GM21390 (cell line): Measurements from ENCODE around the gene ASH1L.
"Not testable (repeated sequence)": the region's sequence is repeated elsewhere in the genome, so short reads cannot be mapped to it uniquely, and the experiment has no call there.

Experiments used
- ATAC-seq: cut with Tn5 transposase; IDR thresholded peaks from one replicate; pipeline ENCODE4 v1.9.1; 2021; ENCODE audit not compliant: unreplicated experiment

ASH1L gene, protein sequence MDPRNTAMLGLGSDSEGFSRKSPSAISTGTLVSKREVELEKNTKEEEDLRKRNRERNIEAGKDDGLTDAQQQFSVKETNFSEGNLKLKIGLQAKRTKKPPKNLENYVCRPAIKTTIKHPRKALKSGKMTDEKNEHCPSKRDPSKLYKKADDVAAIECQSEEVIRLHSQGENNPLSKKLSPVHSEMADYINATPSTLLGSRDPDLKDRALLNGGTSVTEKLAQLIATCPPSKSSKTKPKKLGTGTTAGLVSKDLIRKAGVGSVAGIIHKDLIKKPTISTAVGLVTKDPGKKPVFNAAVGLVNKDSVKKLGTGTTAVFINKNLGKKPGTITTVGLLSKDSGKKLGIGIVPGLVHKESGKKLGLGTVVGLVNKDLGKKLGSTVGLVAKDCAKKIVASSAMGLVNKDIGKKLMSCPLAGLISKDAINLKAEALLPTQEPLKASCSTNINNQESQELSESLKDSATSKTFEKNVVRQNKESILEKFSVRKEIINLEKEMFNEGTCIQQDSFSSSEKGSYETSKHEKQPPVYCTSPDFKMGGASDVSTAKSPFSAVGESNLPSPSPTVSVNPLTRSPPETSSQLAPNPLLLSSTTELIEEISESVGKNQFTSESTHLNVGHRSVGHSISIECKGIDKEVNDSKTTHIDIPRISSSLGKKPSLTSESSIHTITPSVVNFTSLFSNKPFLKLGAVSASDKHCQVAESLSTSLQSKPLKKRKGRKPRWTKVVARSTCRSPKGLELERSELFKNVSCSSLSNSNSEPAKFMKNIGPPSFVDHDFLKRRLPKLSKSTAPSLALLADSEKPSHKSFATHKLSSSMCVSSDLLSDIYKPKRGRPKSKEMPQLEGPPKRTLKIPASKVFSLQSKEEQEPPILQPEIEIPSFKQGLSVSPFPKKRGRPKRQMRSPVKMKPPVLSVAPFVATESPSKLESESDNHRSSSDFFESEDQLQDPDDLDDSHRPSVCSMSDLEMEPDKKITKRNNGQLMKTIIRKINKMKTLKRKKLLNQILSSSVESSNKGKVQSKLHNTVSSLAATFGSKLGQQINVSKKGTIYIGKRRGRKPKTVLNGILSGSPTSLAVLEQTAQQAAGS (N-terminal part only)

DNA sequence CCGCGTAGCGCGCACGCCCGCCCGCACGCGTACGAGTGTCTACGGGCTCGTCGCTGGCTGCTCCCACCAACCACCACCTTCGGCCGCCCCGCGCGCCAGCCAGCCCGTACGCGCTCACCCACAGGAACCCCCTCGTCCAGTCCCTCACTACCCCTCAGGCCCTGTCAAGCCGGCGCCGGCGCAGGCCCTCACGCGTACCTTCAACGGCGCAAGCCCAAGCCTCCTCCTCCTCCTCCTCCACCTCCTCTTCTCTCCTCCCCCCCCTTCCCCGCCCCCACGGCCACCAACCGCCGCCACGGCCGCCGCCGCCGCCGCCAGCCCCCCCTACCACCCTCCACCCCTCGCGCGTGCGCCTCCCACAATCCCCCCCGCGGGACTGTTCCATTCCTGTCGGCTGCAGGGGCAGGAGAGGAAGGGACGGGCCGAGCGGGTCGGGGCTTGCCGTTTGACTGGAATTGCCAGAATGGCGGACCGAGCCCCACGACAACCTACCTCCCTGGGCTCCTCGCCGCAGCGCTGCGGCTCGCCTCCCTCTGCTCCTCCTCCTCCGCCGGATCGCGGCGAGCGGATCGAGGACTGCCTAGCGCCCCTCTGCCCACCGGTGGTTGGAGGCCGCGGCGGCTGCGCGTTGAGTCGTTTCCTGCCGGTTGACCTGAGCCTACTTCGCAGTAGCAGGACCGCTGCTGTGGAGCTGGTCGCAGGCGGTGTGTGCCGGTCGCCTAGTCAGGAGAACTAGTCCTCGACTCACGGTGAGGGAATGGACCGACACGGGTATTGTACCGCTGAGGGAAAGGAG is at the start of gene ASH1L:
ASH1L (minus strand) TSS at position 223 of the 796 bp plus-strand sequence. CDS start 41,284 bp downstream, outside the sequence.
- peak; percentile 63 for ATAC-seq

DNA sequence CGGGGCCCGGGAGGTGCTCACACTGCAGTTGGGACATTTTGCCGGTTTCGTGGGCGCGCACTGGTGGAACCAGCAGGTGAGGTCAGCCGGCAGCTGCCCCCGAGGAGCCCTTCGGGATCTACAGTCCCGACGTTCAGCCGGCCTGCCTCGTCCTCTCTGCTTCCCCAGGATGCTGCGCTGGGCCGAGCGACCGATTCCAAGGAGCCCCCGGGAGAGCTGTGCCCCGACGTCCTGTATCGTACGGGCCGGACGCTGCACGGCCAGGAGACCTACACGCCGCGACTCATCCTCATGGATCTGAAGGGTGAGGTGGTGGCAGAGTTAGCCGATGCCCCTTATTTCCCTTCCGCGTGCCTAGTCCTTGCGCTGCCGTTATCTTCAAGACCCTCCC is 47.6 kb upstream of the ASH1L start:
- not testable (repeated sequence) for ATAC-seq

DNA sequence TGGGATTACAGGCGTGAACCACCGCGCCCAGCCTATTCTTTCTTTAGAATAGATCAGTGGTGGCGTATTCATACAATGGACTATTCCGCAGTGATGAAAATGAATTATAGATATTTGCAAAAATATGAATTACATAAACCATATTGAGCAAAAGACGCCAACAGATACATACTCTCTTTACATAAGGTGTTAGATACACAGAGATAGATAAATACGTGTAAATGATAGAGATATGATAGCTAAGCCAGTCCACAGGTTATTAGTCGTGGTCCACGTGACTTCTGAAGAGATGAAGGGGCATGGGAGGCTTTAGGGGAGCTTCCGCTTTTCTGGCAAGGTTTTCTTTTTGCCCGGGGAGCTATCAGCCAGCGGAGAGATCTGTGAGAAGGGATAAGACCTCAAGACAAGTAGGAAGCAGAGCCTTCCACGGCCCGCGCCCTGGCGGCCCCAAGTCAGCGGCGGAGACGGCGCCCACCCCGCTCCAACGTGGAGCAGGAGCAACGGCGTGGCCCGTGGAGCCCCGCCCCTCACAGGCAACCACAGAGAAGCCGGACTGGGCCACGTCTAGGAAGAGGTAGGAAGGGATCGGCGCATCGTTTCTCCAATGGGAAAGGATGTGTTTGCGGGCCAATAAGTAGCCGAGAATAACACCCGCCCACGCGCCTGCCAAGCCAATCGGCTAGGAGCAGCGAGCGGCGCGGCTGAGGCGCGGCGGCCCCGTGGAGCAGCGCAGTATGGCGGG is 47.1 kb upstream of the ASH1L start, which contains the start of gene MSTO1:
MSTO1 (plus strand) TSS at position 704 of the 742 bp plus-strand sequence; CDS start at position 735, 31 bp downstream.
- peak; percentile 89 for ATAC-seq

DNA sequence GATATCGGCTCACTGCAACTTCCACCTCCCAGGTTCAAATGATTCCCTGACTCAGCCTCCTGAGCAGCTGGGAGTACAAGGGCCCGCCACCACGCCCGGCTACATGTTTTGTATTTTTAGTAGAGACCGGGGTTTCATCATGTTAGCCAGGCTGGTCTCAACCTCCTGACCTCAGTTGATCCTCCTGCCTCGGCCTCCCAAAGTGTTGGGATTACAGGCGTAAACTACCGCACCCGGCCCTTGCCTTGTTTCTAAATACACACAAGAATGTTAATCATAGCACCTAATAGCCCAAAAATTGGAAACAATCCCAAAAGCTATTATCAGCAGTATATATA is 46.3 kb upstream of the ASH1L start:
- no peak for ATAC-seq

DNA sequence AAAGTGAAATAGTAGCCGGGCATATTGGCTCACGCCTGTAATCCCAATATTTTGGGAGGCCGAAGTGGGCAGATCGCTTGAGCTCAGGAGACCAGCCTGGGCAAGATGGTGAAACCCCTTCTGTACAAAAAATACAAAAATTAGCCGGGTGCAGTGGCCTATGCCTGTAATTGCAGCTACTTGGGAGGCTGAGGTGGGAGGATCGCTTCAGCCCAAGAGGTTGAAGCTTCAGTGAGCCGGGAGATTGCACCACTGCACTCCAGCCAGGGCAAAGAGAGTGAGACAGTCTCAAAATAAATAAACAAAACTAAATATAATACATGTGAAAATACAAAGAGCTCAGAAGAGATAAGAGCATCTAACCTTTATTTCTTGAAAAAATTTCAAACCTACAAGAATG is 45.1 kb upstream of the ASH1L start:
- no peak for ATAC-seq

DNA sequence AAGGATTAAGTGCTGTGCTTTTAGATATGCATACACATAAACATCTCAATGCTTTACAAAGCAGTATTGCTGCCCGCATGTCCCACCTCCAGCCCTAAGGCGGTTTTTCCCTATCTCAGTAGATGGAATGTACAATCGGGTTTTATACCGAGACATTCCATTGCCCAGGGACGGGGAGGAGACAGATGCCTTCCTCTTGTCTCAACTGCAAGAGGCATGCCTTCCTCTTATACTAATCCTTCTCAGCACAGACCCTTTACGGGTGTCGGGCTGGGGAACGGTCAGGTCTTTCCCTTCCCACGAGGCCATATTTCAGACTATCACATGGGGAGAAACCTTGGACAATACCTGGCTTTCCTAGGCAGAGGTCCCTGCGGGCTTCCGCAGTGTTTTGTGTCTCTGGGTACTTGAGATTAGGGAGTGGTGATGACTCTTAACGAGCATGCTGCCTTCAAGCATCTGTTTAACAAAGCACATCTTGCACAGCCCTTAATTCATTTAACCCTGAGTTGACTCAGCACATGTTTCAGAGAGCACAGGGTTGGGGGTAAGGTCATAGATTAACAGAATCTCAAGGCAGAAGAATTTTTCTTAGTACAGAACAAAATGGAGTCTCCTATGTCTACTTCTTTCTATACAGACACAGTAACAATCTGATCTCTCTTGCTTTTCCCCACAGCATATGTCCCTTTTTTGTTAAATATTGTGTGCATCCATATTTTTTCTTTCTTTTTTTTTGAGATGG is 37.4 kb upstream of the ASH1L start:
- not testable (repeated sequence) for ATAC-seq

DNA sequence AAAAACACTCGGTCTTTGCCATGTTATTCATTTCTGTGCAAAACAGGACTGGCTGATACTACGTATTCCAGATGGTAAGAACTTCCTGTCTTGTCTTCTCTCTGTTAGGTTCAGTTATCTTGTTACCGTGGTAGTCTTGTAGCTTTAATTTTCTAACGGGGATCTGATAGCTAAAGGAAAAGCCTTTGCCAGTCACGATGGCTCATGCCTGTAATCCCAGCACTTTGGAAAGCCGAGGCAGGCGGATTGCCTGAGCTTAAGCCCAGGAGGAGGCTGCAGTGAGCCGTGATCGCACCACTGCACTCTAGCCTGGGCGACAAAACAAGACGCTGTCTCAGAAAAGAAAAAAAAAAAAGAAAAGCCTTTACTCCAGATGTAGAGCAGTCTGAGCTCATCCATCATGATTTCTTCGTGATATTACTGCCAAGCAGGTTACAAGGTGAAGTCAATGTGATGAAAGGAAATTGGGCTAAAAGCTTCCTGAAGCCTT is 36.3 kb upstream of the ASH1L start:
- ATAC-seq = no peak

DNA sequence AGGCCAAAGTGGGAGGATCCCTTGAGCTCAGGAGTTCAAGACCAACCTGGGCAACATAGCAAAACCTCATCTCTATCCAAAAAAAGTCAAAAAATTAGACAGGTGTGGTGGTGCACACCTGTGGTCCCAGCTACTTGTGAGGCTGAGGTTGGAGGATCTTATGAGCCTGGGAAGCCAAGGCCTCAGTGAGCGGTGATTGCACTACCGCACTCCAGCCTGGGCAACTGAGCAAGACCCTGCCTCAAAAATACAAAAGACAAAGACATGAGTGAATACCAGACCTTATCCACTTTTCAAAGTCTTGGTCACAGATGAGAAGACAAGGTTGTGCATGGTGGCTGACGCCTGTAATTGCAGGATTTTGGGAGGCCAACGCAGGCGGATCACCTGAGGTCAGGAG is 34.3 kb upstream of the ASH1L start:
- ATAC-seq = no peak

DNA sequence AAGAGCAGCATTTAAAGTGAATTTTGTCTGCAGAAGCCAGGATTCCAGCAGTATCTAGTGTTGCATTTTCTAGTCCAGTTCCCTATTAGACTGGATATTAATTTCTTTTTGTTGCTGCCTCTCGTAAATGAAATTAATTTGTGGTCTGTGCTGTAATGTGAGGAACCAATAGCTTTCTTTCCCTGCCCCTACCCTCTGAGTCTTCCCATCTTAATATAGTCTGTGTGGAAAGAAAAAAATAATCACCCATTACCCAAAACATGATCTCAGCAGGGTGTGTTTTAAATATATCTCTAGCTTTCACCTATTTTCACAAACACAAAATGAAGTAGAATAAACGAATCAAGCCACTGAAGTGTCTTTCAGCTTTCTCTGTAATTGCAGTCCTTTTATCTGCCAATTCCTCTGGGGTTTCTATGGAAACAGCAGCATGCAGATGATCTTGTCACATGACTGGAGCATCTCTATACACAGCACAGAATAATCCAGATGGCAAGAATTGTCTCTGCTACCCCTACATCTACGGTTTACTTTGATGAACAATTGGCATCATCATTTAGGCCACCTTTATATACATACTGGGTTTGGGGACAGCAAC is 33.4 kb upstream of the ASH1L start:
- ATAC-seq = not testable (repeated sequence)

DNA sequence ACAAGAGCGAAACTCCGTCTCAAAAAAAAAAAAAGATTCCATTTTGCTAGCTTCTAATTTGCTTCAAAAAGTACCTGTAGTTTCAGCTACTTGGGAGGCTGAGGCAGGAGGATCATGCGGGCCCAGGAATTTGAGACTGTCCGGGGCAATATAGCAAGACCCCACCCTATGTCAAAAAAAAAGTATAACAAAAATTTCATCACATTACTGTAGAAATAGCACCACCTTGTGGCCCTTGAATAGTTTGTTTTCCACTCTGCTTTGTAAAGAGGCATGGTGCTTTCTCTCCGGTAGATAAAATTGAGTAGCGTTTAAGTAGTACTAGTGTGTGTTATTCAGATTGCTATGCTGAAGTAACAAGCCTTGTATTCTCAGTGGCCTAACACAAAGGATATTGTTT is 29.2 kb upstream of the ASH1L start:
- ATAC-seq = no peak

DNA sequence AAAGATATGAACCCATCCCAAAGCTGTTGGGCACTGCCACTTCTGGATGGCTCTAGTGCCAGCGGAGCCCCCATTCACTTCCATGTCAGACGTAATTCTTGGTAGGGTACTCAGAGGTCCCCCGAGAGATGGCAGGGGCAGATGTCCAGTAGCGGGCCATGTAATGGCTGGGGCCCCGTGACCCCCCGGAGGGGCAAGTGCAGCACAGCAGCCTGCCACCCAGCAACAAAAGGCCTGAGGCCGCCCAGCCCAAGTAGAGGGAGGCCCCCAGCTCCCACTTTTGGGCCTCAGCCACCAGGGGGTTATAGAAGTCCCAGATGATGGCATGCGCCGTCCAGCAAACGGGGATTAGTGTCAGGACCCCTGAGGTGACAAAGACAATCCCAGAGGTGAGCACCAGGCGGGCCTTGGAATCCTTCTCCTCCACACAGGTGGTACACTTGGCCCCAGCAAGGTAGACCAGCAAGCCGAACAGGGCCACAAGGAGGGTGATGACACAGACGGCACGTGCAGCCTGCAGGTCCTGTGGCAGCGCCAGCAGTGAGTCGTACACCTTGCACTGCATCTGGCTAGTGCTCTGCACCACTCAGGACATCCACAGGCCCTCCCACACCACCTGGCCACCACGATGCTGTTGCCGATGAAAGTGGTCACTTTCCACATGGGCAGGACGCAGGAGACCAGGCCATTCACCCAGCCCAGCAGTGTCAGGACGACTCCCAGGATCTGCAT is 28.1 kb upstream of the ASH1L start:
- ATAC-seq = not testable (repeated sequence)

DNA sequence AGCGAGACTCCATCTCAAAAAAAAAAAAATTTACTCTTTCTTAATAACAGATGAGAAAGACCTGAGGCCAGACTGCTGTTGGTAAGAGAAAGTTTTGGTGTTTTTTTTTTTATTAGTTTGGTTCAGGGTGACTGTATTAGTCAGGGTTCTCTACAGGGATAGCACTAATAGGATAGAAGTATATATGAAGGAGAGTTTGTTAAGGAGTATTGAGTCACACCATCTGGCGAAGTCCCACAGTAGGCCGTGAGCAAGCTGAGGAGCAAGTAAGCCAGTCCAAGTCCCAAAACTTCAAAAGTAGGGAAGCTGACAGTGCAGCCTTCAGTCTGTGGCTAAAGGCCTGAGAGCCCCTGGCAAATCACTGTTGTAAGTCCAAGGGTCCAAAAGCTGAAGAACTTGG is 26.7 kb upstream of the ASH1L start:
- ATAC-seq = not testable (repeated sequence)

DNA sequence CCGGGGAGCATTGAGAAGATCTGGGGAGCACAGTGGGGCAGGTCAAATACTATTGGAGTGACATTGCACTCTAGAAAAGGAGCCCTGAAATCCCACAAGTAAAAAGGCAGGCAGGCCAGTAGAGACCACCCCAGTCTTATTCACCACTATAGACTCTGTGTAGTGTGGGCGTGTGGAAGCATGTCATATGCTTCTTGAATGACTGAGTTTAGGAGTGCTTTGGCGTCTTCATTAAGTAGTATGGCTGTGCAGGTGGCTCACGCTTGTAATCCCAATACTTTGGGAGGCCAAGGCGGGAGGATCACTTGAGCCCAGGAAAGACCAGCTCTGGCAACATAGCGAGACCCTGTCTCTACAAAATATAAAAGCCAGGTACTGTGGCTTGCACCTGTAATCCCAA is 21.2 kb upstream of the ASH1L start:
- ATAC-seq = not testable (repeated sequence)

DNA sequence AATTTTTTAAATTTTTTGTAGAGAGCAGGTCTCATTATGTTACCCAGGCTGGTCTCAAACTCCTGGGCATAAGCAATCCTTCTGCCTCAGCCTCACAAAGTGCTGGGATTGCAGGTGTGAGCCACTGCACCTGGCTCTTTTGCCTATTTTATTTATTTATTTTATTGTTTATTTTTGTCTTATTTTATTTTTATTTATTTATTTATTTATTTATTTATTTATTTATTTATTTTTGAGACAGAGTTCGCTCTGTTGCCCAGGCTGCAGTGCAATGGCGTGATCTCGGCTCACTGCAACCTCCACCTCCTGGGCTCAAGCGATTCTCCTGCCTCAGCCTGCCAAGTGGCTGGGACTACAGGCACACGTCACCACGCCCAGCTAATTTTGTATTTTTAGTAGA is 13.0 kb upstream of the ASH1L start:
- not testable (repeated sequence) for ATAC-seq

DNA sequence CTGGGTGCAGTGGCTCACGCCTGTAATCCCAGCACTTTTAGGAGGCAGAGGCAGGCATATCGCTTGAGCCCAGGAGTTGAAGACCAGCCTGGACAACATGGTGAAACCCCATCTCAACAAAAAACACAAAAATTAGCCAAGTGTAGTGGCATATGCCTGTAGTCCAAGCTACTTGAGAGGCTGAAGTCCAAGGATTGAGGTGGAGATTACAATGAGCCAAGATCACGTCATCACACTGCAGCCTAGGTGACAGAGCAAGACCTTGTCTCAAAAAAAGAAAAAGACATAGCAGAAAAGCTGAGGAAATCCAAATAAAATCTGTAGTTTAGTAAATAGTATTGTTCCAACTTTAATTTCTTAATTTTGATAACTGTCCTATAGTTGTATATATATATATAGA is 11.5 kb upstream of the ASH1L start:
- ATAC-seq = no peak

DNA sequence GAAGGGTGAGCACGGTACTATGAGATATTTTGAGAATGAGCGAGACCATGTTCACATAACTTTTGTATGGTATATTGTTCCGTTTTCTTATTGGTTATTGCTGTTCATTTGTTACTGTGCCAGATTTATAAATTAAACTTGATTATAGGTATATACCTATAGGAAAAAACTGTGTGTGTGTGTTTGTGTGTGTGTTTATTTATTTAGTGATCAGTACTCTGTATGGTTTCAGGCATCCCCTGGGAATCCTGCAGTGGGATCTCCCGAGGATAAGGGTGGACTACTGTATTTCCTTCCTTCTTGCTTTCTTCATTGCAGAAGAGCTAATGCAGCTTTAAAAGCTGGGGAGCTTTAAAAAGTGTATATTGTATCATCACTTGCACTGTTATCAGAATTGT is 8.0 kb upstream of the ASH1L start:
- no peak for ATAC-seq

DNA sequence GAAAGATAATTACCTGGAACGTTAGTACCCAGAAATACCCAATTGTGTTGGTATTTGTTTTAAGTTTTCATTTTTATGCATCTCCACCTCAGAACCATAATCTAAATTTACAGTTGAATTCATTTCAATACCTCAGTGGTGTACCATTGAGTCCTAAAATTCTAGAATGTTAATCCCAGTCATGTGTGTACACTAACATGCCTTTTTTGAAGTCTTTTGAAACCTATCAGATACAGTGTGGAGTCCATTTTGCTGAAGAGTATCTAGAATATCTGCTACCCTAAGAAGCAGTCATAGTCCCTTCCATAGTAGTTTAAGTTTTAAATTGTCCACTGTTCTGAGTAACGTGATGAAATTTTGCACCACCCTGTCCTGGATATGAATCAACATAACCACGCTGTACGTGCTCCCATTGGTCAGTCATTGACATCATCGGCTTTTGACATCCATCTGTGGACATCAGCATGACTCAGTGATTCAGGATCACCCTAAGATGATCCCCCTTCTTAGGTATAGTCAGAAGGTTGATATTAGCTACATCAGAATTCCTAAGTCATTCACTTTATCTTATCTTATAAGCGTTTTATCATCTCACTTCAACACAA is 7.5 kb upstream of the ASH1L start:
- no peak for ATAC-seq
